DLD1 (cell line): ENCODE measurements around the gene SUSD5.
"Not testable (repeated sequence)": the region's sequence is repeated elsewhere in the genome, so short reads cannot be mapped to it uniquely, and the experiment has no call there.

Experiments
- in situ Hi-C: cut with HindIII; loops from 2 replicates; pipeline ENCODE4 v1.10.0; 2017; ENCODE audit warnings: low sequenced_read_pairs

Gene SUSD5

DNA sequence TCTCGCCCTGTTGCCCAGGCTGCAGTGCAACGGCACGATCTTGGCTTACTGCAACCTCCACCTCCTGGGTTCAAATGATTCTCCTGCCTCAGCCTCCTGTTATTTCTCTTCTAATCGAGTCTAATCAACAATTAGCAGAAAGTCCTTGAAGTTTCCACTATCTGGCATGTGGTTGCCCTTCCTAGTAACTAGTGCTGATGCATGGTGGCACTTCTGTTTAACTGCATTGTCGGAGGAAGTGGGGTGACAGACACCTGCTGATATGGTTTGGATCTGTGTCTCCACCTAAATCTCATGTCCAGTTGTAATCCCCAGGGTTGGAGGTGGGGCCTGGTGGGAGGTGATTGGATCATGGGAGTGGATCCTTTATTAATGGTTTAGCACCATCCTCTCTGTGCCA is 95.6 kb downstream of the SUSD5 start:
- in situ Hi-C loops: no loop called here

GRCh38 chr3:33119891-33120290 is 98.7 kb downstream of the SUSD5 start:
- in situ Hi-C loops: no loop called here

- in situ Hi-C loops: no loop called here
These were observed 101.1 kb downstream of the SUSD5 start for GRCh38 chr3:33117461-33117860.

- in situ Hi-C loops: no loop called here
These were observed 103.4 kb downstream of the SUSD5 start for GRCh38 chr3:33115024-33115768.

GRCh38 chr3:33114622-33115023 is 104.0 kb downstream of the SUSD5 start:
- in situ Hi-C loops: no loop called here

GRCh38 chr3:33113772-33114621 is 104.6 kb downstream of the SUSD5 start, which contains the start of gene CRTAP:
Gene CRTAP, plus strand, starts transcription at chr3:33114014. Its CDS starts 64 bp downstream, at chr3:33114078.
- in situ Hi-C loops: no loop called here

DNA sequence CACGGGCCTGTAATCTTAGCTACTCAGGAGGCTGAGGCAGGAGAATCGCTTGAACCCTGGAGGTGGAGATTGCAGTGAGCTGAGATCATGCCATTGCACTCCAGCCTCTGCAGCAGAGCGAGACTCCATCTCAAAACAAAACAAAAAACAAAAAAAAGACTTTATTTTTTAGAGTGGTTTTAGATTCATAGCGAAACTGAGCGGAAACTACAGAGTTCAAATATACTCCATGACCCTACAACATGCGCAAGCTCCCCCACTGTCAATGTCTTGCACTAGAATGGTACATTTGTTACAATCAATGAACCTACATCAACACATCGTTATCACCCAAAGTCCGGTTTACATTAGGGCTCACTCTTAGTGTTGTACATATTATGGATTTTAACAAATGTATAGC is 107.0 kb downstream of the SUSD5 start:
- in situ Hi-C loops: no loop called here

- in situ Hi-C loops: not testable (repeated sequence)
These were observed 111.8 kb downstream of the SUSD5 start for GRCh38 chr3:33106854-33107253.

DNA sequence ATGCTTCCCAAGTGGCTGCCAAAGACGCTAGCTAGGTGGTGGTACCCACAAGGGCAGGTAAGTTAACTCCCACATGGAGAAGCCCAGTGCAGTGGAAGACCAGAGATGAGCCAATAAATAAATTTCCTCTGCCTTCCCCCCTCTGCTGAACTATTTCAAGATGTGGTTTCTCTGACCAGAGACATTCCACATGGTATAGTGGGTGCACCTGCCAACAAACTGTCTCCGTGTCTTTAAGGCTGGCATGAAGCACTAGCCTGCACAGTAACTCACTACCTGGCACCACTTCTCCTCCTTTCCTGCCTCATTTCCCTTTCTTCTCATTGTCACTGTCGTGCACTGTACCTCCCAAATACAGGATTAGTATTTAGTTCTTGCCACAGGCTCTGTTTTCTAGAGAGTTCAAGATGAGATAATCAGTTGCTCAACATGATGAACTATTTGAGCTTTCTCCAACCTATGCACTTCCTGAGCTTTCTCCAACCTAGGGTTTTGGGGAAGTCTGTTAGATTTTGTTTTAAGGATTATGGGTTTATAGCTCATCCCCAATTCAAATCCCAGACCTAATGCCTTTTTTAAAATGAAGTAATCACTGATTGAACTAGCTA is 113.2 kb downstream of the SUSD5 start:
- in situ Hi-C loops: no loop called here

DNA sequence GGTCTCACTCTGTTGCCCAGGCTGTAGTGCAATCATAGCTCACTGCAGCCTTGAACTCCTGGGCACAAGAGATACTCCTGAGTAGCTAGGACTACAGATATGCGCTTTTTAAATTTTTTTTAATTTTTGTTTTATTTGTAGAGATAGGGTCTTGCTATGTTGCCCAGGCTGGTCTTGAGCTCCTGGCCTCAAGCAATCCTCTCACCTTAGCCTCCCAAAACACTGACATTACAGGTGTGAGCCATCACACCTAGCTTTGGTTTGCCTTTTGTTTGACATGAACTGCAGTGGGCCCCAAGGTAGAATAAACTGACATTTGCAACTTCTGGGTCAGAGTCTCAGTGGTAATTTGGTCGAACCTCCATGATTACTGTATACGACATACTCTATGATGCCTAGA is 113.8 kb downstream of the SUSD5 start:
- in situ Hi-C loops: no loop called here

GRCh38 chr3:33103480-33103879 is 115.1 kb downstream of the SUSD5 start:
- in situ Hi-C loops: no loop called here

GRCh38 chr3:33103034-33103433 is 115.6 kb downstream of the SUSD5 start:
- in situ Hi-C loops: no loop called here

DNA sequence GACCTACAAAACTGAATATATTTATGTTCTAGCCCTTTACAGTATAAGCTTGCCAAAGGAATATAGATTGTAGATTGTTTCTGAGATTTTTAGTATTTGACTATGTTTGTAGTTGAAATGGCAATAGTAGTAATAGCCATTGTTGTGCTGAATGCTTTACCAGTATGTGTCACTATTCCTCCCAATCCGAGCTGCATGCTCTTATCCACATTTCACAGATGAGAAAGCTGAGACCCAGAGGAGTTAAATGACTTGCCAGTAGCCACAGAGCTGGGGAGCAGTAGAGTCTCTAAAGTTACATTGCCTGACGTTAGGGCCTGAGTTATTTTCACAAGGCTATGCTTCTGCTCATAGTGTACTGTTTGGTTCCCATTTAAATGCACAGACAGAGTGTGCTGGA is 118.4 kb downstream of the SUSD5 start:
- in situ Hi-C loops: no loop called here
